ENCODE data around the gene ZMYND11.

DNA sequence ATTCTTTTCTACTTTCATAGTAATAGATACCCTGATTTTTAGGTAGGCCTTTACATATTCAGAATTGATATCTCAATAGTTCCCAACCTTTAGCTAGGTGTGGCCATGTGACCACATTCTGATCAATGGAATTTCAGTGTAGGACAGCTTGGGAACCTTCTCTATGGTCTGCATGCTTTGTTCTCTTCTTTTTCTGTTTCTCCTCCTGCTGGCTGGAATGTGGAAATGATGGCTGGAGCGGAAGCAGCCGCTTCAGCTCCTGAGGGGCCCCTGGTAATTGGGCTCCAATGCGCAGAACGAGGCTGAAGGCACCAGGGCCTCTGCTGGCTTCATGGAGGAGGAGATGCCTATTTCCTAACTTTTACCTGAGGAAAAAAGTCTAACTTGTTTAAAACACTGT, 152.6 kb downstream of the ZMYND11 start:
- TF ChIP-seq, protein P1, sequence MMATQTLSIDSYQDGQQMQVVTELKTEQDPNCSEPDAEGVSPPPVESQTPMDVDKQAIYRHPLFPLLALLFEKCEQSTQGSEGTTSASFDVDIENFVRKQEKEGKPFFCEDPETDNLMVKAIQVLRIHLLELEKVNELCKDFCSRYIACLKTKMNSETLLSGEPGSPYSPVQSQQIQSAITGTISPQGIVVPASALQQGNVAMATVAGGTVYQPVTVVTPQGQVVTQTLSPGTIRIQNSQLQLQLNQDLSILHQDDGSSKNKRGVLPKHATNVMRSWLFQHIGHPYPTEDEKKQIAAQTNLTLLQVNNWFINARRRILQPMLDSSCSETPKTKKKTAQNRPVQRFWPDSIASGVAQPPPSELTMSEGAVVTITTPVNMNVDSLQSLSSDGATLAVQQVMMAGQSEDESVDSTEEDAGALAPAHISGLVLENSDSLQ (IDR thresholded peaks at IDR 0.05) = no peak
- no peak for TF ChIP-seq ELK1 (CRISPR knock-in tag; IDR thresholded peaks at IDR 0.05)
- TF ChIP-seq CTCF (IDR thresholded peaks at IDR 0.05 in 2 of 3, conservative IDR thresholded peaks at IDR 0.05 in 1 of 3; ENCODE audit: insufficient read depth in 2 of 3, low read depth in 1 of 3, low read length in 3 of 3) = peak; percentile 19 to 31 (median 23); a peak in 2 of 6 replicates
- TF ChIP-seq, protein P2, sequence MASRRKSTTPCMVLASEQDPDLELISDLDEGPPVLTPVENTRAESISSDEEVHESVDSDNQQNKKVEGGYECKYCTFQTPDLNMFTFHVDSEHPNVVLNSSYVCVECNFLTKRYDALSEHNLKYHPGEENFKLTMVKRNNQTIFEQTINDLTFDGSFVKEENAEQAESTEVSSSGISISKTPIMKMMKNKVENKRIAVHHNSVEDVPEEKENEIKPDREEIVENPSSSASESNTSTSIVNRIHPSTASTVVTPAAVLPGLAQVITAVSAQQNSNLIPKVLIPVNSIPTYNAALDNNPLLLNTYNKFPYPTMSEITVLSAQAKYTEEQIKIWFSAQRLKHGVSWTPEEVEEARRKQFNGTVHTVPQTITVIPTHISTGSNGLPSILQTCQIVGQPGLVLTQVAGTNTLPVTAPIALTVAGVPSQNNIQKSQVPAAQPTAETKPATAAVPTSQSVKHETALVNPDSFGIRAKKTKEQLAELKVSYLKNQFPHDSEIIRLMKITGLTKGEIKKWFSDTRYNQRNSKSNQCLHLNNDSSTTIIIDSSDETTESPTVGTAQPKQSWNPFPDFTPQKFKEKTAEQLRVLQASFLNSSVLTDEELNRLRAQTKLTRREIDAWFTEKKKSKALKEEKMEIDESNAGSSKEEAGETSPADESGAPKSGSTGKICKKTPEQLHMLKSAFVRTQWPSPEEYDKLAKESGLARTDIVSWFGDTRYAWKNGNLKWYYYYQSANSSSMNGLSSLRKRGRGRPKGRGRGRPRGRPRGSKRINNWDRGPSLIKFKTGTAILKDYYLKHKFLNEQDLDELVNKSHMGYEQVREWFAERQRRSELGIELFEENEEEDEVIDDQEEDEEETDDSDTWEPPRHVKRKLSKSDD (conservative IDR thresholded peaks at IDR 0.05; ENCODE audit: low read length) = no peak
- no peak for TF ChIP-seq NR2C2 (CRISPR knock-in tag; IDR thresholded peaks at IDR 0.05)
- TF ChIP-seq NR2C2 (tag; IDR thresholded peaks at IDR 0.05) = no peak

Measured in K562 (cell line).